Cardiac fibroblast (primary cell): ENCODE data around the gene SLC6A20.

ENCODE experiments used
- DNase-seq, 2 donors: peaks; one replicate each; pipeline versions ENCODE4 v3.0.0 to v3.0.0-alpha.2; 2010; ENCODE audit warnings: low read depth in 2 of 2
- H3K4me3 ChIP-seq, 2 donors: replicated peaks in 1 of 2; 1 replicate in 1 of 2; 2 replicates in 1 of 2; pipeline ENCODE4 v1.5.1; 2011; ENCODE audit warnings: low read depth in 2 of 2, low read length in 2 of 2, mild to moderate bottlenecking in 2 of 2, moderate library complexity in 1 of 2
- CTCF ChIP-seq: IDR thresholded peaks from one replicate; pipeline ENCODE4 v1.5.1; 2011; ENCODE audit warnings: low read depth, mild to moderate bottlenecking, low read length, inconsistent platforms

SLC6A20 gene

GRCh38 chr3:45794177-45794560 is 2.2 kb downstream of the SLC6A20 start:
- H3K4me3 ChIP-seq: no peak overlapping the region
- no peak for TF ChIP-seq CTCF
- no peak for DNase-seq

GRCh38 chr3:45793482-45794176 is 2.7 kb downstream of the SLC6A20 start:
- no peak for DNase-seq
- no peak overlapping the region for H3K4me3 ChIP-seq
- no peak for TF ChIP-seq CTCF

- H3K4me3 ChIP-seq: no peak overlapping the region
- DNase-seq: no peak
- TF ChIP-seq CTCF: no peak
Observed at GRCh38 chr3:45792516-45793172, 3.7 kb downstream of the SLC6A20 start.

GRCh38 chr3:45792036-45792435 is 4.3 kb downstream of the SLC6A20 start:
- TF ChIP-seq CTCF: no peak
- no peak overlapping the region for H3K4me3 ChIP-seq
- DNase-seq: no peak

- no peak for TF ChIP-seq CTCF
- DNase-seq: no peak
- no peak overlapping the region for H3K4me3 ChIP-seq
Observed at GRCh38 chr3:45790596-45790995, 5.7 kb downstream of the SLC6A20 start.

- DNase-seq: no peak
- no peak overlapping the region for H3K4me3 ChIP-seq
- no peak for TF ChIP-seq CTCF
Observed at GRCh38 chr3:45789235-45789812, 7.0 kb downstream of the SLC6A20 start.
